ENCODE data around the gene MYO5C.

GRCh38 chr15:52340093-52340492, 44.5 kb upstream of the MYO5C start:
- TF ChIP-seq POLR2A (IDR thresholded peaks at IDR 0.05) = no peak
- no peak for TF ChIP-seq POLR2AphosphoS5 (IDR thresholded peaks at IDR 0.05)
- TF ChIP-seq, protein P1, sequence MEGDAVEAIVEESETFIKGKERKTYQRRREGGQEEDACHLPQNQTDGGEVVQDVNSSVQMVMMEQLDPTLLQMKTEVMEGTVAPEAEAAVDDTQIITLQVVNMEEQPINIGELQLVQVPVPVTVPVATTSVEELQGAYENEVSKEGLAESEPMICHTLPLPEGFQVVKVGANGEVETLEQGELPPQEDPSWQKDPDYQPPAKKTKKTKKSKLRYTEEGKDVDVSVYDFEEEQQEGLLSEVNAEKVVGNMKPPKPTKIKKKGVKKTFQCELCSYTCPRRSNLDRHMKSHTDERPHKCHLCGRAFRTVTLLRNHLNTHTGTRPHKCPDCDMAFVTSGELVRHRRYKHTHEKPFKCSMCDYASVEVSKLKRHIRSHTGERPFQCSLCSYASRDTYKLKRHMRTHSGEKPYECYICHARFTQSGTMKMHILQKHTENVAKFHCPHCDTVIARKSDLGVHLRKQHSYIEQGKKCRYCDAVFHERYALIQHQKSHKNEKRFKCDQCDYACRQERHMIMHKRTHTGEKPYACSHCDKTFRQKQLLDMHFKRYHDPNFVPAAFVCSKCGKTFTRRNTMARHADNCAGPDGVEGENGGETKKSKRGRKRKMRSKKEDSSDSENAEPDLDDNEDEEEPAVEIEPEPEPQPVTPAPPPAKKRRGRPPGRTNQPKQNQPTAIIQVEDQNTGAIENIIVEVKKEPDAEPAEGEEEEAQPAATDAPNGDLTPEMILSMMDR (IDR thresholded peaks at IDR 0.05) = no peak

Measured in breast epithelium (tissue), 3 donors.